Measurements from ENCODE around the gene ZNF101. TPM values are rescaled to one million over a fixed set of nuclear protein-coding genes. Genes with fewer than 3 reads are reported as not detected.

Gene ZNF101
- total RNA-seq, 1 experiment from 2014 or later: 51.4 TPM

GRCh38 chr19:19632661-19633060 is 36.0 kb upstream of the ZNF101 start (continued):
- TF ChIP-seq CBFB (CRISPR knock-in tag; IDR thresholded peaks at IDR 0.05; ENCODE audit: low read depth): no peak
- TF ChIP-seq, protein P1, sequence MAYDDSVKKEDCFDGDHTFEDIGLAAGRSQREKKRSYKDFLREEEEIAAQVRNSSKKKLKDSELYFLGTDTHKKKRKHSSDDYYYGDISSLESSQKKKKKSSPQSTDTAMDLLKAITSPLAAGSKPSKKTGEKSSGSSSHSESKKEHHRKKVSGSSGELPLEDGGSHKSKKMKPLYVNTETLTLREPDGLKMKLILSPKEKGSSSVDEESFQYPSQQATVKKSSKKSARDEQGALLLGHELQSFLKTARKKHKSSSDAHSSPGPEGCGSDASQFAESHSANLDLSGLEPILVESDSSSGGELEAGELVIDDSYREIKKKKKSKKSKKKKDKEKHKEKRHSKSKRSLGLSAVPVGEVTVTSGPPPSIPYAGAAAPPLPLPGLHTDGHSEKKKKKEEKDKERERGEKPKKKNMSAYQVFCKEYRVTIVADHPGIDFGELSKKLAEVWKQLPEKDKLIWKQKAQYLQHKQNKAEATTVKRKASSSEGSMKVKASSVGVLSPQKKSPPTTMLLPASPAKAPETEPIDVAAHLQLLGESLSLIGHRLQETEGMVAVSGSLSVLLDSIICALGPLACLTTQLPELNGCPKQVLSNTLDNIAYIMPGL (CRISPR knock-in tag; IDR thresholded peaks at IDR 0.05): no peak
- no peak for TF ChIP-seq ZBTB43 (CRISPR knock-in tag; IDR thresholded peaks at IDR 0.05)
- no peak for TF ChIP-seq TCF7 (CRISPR knock-in tag; IDR thresholded peaks at IDR 0.05; ENCODE audit: low read depth)
- no peak for TF ChIP-seq ZNF121 (CRISPR knock-in tag; IDR thresholded peaks at IDR 0.05)
- no peak for TF ChIP-seq PRDM15 (CRISPR knock-in tag; IDR thresholded peaks at IDR 0.05)
- no peak for TF ChIP-seq MXD4 (CRISPR knock-in tag; IDR thresholded peaks at IDR 0.05; ENCODE audit: borderline replicate concordance)
- no peak for TF ChIP-seq ZMAT4 (CRISPR knock-in tag; IDR thresholded peaks at IDR 0.05)
- TF ChIP-seq PRRX2 (CRISPR knock-in tag; IDR thresholded peaks at IDR 0.05): no peak
- TF ChIP-seq NFE2L1 (CRISPR knock-in tag; IDR thresholded peaks at IDR 0.05): no peak
- TF ChIP-seq, protein P2, sequence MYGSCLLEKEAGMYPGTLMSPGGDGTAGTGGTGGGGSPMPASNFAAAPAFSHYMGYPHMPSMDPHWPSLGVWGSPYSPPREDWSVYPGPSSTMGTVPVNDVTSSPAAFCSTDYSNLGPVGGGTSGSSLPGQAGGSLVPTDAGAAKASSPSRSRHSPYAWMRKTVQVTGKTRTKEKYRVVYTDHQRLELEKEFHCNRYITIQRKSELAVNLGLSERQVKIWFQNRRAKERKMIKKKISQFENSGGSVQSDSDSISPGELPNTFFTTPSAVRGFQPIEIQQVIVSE (CRISPR knock-in tag; IDR thresholded peaks at IDR 0.05; ENCODE audit: borderline replicate concordance): no peak
- no peak for TF ChIP-seq GTF2I (CRISPR knock-in tag; conservative IDR thresholded peaks at IDR 0.05)

DNA sequence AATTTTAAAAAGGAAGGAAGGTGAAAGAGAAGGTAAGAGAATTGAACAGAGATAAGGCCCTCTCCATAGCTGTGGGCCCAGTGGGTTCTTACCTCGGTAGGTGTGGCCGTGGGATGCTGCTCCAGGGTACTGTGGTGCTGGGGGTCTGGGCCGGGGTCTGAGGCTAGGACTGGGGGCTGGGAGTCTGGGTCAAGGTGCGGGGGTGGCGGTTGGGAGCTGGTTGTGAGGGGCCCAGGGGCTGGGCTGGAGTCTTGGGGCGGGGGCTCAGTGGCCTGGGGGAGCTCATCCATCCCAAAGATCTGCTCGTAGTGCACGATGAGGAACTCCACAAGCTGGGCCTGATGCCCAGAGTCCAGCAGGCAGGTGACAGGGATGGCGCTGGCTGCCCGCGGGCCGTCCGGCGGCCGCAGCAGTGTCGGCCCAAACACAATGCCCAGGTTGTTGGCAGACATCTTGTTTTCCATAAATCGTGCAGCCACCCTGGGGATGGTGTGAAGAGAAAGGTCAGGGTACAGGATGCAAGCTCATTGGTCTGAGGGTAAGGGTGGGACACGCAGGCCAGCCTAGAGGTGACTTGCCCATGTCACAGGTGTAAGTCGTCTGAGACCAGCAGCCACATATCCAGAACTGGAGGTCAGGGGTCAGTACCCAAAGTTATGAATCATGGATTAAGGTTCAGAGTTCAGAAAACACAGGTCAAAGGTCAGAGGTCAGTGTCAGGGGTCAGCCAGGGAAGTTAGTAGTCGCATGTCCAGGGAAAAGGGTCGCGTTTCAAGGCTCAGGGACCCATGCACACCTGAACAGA is 34.7 kb upstream of the ZNF101 start:
- ATAC-seq: no peak
- DNase-seq (ENCODE audit: low spot score): no peak
- Mint-ChIP-seq H3K4me3 (no peak overlapping the region), H3K36me3 (peaks cover 19% of the 10 kb centered on the region), H3K4me1 (peaks cover 4% of the 10 kb centered on the region; the same call in 1 of the 2 replicates), H3K27me3 (ENCODE audit: low read depth) (peaks cover 2% of the 10 kb centered on the region; the same call in 1 of the 2 replicates), H3K9me3 (no peaks in the 10 kb centered on the region), H3K27ac (no peak overlapping the region)
- ChIA-PET POLR2A (no interaction called here), CTCF (no interaction called here)
- no peak for TF ChIP-seq CTCF (IDR thresholded peaks at IDR 0.05)
- TF ChIP-seq, protein P3, sequence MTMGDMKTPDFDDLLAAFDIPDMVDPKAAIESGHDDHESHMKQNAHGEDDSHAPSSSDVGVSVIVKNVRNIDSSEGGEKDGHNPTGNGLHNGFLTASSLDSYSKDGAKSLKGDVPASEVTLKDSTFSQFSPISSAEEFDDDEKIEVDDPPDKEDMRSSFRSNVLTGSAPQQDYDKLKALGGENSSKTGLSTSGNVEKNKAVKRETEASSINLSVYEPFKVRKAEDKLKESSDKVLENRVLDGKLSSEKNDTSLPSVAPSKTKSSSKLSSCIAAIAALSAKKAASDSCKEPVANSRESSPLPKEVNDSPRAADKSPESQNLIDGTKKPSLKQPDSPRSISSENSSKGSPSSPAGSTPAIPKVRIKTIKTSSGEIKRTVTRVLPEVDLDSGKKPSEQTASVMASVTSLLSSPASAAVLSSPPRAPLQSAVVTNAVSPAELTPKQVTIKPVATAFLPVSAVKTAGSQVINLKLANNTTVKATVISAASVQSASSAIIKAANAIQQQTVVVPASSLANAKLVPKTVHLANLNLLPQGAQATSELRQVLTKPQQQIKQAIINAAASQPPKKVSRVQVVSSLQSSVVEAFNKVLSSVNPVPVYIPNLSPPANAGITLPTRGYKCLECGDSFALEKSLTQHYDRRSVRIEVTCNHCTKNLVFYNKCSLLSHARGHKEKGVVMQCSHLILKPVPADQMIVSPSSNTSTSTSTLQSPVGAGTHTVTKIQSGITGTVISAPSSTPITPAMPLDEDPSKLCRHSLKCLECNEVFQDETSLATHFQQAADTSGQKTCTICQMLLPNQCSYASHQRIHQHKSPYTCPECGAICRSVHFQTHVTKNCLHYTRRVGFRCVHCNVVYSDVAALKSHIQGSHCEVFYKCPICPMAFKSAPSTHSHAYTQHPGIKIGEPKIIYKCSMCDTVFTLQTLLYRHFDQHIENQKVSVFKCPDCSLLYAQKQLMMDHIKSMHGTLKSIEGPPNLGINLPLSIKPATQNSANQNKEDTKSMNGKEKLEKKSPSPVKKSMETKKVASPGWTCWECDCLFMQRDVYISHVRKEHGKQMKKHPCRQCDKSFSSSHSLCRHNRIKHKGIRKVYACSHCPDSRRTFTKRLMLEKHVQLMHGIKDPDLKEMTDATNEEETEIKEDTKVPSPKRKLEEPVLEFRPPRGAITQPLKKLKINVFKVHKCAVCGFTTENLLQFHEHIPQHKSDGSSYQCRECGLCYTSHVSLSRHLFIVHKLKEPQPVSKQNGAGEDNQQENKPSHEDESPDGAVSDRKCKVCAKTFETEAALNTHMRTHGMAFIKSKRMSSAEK (CRISPR knock-in tag; IDR thresholded peaks at IDR 0.05; ENCODE audit: borderline replicate concordance): no peak
